HepG2 (cell line): ENCODE measurements around the gene HHATL. TPM values are rescaled to one million over a fixed set of nuclear protein-coding genes. Genes with fewer than 3 reads are reported as not detected.

ENCODE experiments used
- ATAC-seq: fragments of 200-7000 bp; cut with Tn5 transposase; 3 replicates; pipeline ENCODE4 v1.9.1; 2020; ENCODE audit warnings: mild to moderate bottlenecking, moderate library complexity
- BruUV-seq: library from RNA; stranded (reverse); fragments of 400-500 nt; replicated peaks from 2 replicates; lab custom pipeline; 2021; lab: Mats Ljungman, UMichigan
- CTCF ChIA-PET: fragments of 300-600 bp; formaldehyde crosslinking; extraction: SDS; loops from one replicate; lab custom pipeline; 2021; ENCODE audit warnings: low total read pairs, inconsistent platforms, low intra/inter-chr PET ratio; lab: Yijun Ruan, JAX
- POLR2A ChIA-PET: fragments of 350-600 bp; sonication (Branson Sonifier 250); formaldehyde crosslinking; loops from one replicate; lab custom pipeline; 2020; ENCODE audit warnings: antibody characterized with exemption, inconsistent platforms; lab: Yijun Ruan, JAX
- DNase-seq: peaks from one replicate; pipeline ENCODE4 v3.0.0-alpha.2; 2015; ENCODE audit warnings: low spot score
- FAIRE-seq: peaks from 3 replicates; lab custom pipeline; 2011; peaks lifted over from hg19 to GRCh38; lab: Jason Lieb, UNC
- H2AFZ ChIP-seq: one replicate; pipeline ENCODE4 v1.6.1; 2011; ENCODE audit warnings: low read length, inconsistent platforms
- H3K27ac ChIP-seq: fragments of 300-600 bp; 3 replicates; pipeline ENCODE4 v1.8.0; 2011; ENCODE audit warnings: mixed run types, mild to moderate bottlenecking, mixed read lengths, low read length, inconsistent platforms; ENCODE audit not compliant: insufficient read depth; ENCODE audit errors: extremely low read length
- H3K27me3 ChIP-seq, 2 experiments: fragments of 200-600 bp in 1 of 2; 2 replicates in 1 of 2; 3 replicates in 1 of 2; pipeline versions ENCODE4 v1.6.0 to v1.8.0; 2011; ENCODE audit warnings: low read length in 2 of 2, mild to moderate bottlenecking in 2 of 2, moderate library complexity in 2 of 2, inconsistent platforms in 1 of 2; ENCODE audit not compliant: insufficient read depth in 2 of 2, control insufficient read depth in 1 of 2
- H3K36me3 ChIP-seq, 2 experiments: fragments of 200-600 bp in 1 of 2; replicated peaks in 1 of 2; 2 replicates in 1 of 2; 3 replicates in 1 of 2; pipeline versions ENCODE4 v1.5.1 to v1.8.0; 2011; ENCODE audit warnings: low read length in 2 of 2, inconsistent platforms in 1 of 2; ENCODE audit not compliant: insufficient read depth in 2 of 2, control insufficient read depth in 1 of 2
- H3K4me1 ChIP-seq: 2 replicates; pipeline ENCODE4 v1.5.1; 2012; ENCODE audit warnings: low read length, inconsistent platforms; ENCODE audit not compliant: insufficient read depth
- H3K4me2 ChIP-seq: 2 replicates; pipeline ENCODE4 v1.6.0; 2011; ENCODE audit warnings: low read depth, low read length, inconsistent platforms
- H3K4me3 ChIP-seq, 3 experiments: fragments of 200-600 bp in 1 of 3; sonication (generic), shearing (Covaris generic) in 1 of 3; replicated peaks in 1 of 3; 2 replicates each; pipeline ENCODE4 v1.5.1; 2011 to 2016; ENCODE audit warnings: low read length in 3 of 3, inconsistent platforms in 2 of 3, low read depth in 2 of 3, mild to moderate bottlenecking in 2 of 3, control low read depth in 1 of 3, mixed read lengths in 1 of 3; ENCODE audit not compliant: insufficient read depth in 1 of 3
- H3K79me2 ChIP-seq: one replicate; pipeline ENCODE4 v1.6.1; 2011; ENCODE audit warnings: low read length, inconsistent platforms; ENCODE audit not compliant: insufficient read depth
- H3K9ac ChIP-seq: 2 replicates; pipeline ENCODE4 v1.6.0; 2011; ENCODE audit warnings: mild to moderate bottlenecking, low read depth, low read length, inconsistent platforms; ENCODE audit not compliant: insufficient read depth
- H3K9me3 ChIP-seq: 2 replicates; pipeline ENCODE4 v1.5.1; 2012; ENCODE audit warnings: mild to moderate bottlenecking, low read length
- H4K20me1 ChIP-seq: 2 replicates; pipeline ENCODE4 v1.6.0; 2011; ENCODE audit warnings: inconsistent platforms, mild to moderate bottlenecking, low read length, moderate library complexity; ENCODE audit not compliant: insufficient read depth
- BATF2 ChIP-seq: sonication (generic); formaldehyde crosslinking; IDR thresholded peaks from 2 replicates; pipeline ENCODE4 v1.8.0; 2022; ENCODE audit warnings: mild to moderate bottlenecking, missing genetic modification reagents, moderate library complexity
- JUN ChIP-seq: sonication (generic); formaldehyde crosslinking; IDR thresholded peaks from 2 replicates; pipeline ENCODE4 v1.4.0; 2020; ENCODE audit warnings: mild to moderate bottlenecking, missing genetic modification reagents
- KDM2A ChIP-seq: sonication (generic); formaldehyde crosslinking; IDR thresholded peaks from 2 replicates; pipeline ENCODE4 v1.4.0; 2020; ENCODE audit warnings: low read depth, missing genetic modification reagents, borderline replicate concordance
- KLF12 ChIP-seq: sonication (generic); formaldehyde crosslinking; IDR thresholded peaks from 2 replicates; pipeline ENCODE4 v1.4.0; 2020; ENCODE audit warnings: missing genetic modification reagents, borderline replicate concordance
- MAFF ChIP-seq: IDR thresholded peaks from 2 replicates; pipeline ENCODE4 v1.6.1; 2011; ENCODE audit warnings: low read depth, low read length, improper control_type of control experiment
- PPARG ChIP-seq: conservative IDR thresholded peaks from 2 replicates; pipeline ENCODE4 v1.6.1; 2016; ENCODE audit warnings: missing biosample characterization, missing genetic modification reagents
- REPIN1 ChIP-seq: sonication (generic); formaldehyde crosslinking; IDR thresholded peaks from 2 replicates; pipeline ENCODE4 v1.8.0; 2022; ENCODE audit warnings: missing genetic modification reagents, low read depth, mild to moderate bottlenecking, borderline replicate concordance
- SRSF1 ChIP-seq: fragments of 200-400 bp; formaldehyde crosslinking; optimal IDR thresholded peaks from 2 replicates; pipeline ENCODE3; 2017; ENCODE audit warnings: mild to moderate bottlenecking, low read depth, low read length, moderate library complexity
- ZBTB49 ChIP-seq: sonication (generic); formaldehyde crosslinking; IDR thresholded peaks from 2 replicates; pipeline ENCODE4 v1.4.0; 2020; ENCODE audit warnings: missing genetic modification reagents, borderline replicate concordance
- ZFP82 ChIP-seq: sonication (generic); formaldehyde crosslinking; IDR thresholded peaks from 2 replicates; pipeline ENCODE4 v1.5.1; 2020; ENCODE audit warnings: mild to moderate bottlenecking, missing genetic modification reagents, borderline replicate concordance
- ZNF234 ChIP-seq: sonication (generic); formaldehyde crosslinking; conservative IDR thresholded peaks from 2 replicates; pipeline ENCODE4 v1.5.1; 2020; ENCODE audit warnings: mild to moderate bottlenecking, missing genetic modification reagents
- ZNF274 ChIP-seq: sonication (generic); formaldehyde crosslinking; IDR thresholded peaks from 2 replicates; pipeline ENCODE4 v1.5.1; 2020; ENCODE audit warnings: mild to moderate bottlenecking, missing genetic modification reagents
- ZNF33A ChIP-seq: sonication (generic); formaldehyde crosslinking; IDR thresholded peaks from 2 replicates; pipeline ENCODE4 v1.5.1; 2020; ENCODE audit warnings: missing genetic modification reagents, mild to moderate bottlenecking, moderate library complexity, borderline replicate concordance
- ZNF431 ChIP-seq: sonication (generic); formaldehyde crosslinking; IDR thresholded peaks from 2 replicates; pipeline ENCODE4 v1.9.0; 2022; ENCODE audit warnings: missing genetic modification reagents, low read depth, mild to moderate bottlenecking, borderline replicate concordance
- ZNF503 ChIP-seq: sonication (generic); formaldehyde crosslinking; IDR thresholded peaks from 2 replicates; pipeline ENCODE4 v1.4.0; 2020; ENCODE audit warnings: missing genetic modification reagents
- ZNF572 ChIP-seq: sonication (generic); formaldehyde crosslinking; IDR thresholded peaks from 2 replicates; pipeline ENCODE4 v1.5.1; 2020; ENCODE audit warnings: mild to moderate bottlenecking, missing genetic modification reagents
- ZNF672 ChIP-seq: sonication (generic); formaldehyde crosslinking; IDR thresholded peaks from 2 replicates; pipeline ENCODE4 v1.8.1; 2022; ENCODE audit warnings: missing genetic modification reagents
- ZSCAN22 ChIP-seq: sonication (generic); formaldehyde crosslinking; IDR thresholded peaks from 2 replicates; pipeline ENCODE4 v1.4.0; 2020; ENCODE audit warnings: mild to moderate bottlenecking, missing genetic modification reagents
- WGBS: methylation state at CpG from one replicate; pipeline ENCODE4 v1.1.6; 2017; ENCODE audit warnings: low lambda C conversion rate; 5-methylcytosine and 5-hydroxymethylcytosine counted together
- in situ Hi-C: cut with HindIII; loops from 2 replicates; pipeline ENCODE4 v1.10.0; 2017; ENCODE audit warnings: low pct_unique_long_range_greater_than_20kb; ENCODE audit not compliant: extremely low pct_ligation_motif_present
- intact Hi-C: fragments of 100-400 bp; cut with micrococcal nuclease; formaldehyde crosslinking; loops from one replicate; pipeline ENCODE4 v1.10.0; 2022; ENCODE audit not compliant: unreplicated experiment
- polyA plus RNA-seq, 8 experiments: library from polyadenylated mRNA; depleted of rRNA in 3 of 8; stranded (reverse) in 7 of 8; unstranded in 1 of 8; fragments of >200 nt; fragmentation: Illumina TruSeq in 4 of 8; extraction: Trizol in 4 of 8; gene quantifications; 2 replicates each; pipeline versions ENCODE4 v1.2.1 to v1.2.3, GENCODE V29; 2011 to 2016; ENCODE audit warnings: low read depth in 4 of 8, missing spikeins in 1 of 8, mixed read lengths in 1 of 8; ENCODE audit not compliant: insufficient read depth in 1 of 8
- total RNA-seq, 5 experiments: library from RNA; depleted of rRNA; stranded (reverse); fragments of >200 nt; fragmentation: Illumina TruSeq; extraction: Trizol; gene quantifications; 2 replicates each; pipeline ENCODE4 v1.2.3, GENCODE V29; 2016; ENCODE audit warnings: low read depth in 1 of 5
- TF ChIP-seq, protein P1 (sequence below): sonication (generic); formaldehyde crosslinking; IDR thresholded peaks from 2 replicates; pipeline ENCODE4 v1.8.0; 2022; ENCODE audit warnings: missing genetic modification reagents, mild to moderate bottlenecking, borderline replicate concordance

HHATL gene
- total and polyA plus RNA-seq, 2 of the 13 experiments (the other 11 are each of a cell fraction or from before 2014, with no cell fraction given), result 0.26 TPM; not detected in 1

DNA sequence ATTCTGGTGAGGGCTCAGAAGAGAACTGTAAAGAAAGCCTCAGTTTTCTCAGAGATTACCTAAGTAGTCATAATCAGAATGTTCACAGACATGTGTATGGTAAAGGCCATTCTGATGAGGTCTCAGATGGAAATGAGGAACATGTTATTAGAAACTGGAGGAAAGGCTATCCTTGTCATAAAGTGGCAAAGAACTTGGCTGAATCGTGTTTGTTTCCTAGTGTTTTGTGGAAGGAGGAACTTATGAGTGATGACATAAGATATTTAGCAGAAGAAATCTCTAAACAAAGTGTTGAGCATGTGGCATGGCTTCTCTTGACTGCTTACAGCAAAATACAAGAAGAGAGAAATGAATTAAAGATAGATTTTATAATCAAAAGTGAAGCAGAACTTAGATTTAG lies 30.1 kb downstream of the HHATL start (continued):
- TF ChIP-seq, protein P1, sequence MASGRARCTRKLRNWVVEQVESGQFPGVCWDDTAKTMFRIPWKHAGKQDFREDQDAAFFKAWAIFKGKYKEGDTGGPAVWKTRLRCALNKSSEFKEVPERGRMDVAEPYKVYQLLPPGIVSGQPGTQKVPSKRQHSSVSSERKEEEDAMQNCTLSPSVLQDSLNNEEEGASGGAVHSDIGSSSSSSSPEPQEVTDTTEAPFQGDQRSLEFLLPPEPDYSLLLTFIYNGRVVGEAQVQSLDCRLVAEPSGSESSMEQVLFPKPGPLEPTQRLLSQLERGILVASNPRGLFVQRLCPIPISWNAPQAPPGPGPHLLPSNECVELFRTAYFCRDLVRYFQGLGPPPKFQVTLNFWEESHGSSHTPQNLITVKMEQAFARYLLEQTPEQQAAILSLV (CRISPR knock-in tag), result no peak
- TF ChIP-seq ZNF672 (CRISPR knock-in tag), result no peak
- no peak for TF ChIP-seq ZFP82 (CRISPR knock-in tag)
- no peak for TF ChIP-seq PPARG (CRISPR knock-in tag)
- TF ChIP-seq KLF12, result no peak
- no peak for TF ChIP-seq JUN (CRISPR knock-in tag)
- TF ChIP-seq ZNF274 (CRISPR knock-in tag), result no peak
- no peak for TF ChIP-seq ZSCAN22
- TF ChIP-seq BATF2, result no peak

DNA sequence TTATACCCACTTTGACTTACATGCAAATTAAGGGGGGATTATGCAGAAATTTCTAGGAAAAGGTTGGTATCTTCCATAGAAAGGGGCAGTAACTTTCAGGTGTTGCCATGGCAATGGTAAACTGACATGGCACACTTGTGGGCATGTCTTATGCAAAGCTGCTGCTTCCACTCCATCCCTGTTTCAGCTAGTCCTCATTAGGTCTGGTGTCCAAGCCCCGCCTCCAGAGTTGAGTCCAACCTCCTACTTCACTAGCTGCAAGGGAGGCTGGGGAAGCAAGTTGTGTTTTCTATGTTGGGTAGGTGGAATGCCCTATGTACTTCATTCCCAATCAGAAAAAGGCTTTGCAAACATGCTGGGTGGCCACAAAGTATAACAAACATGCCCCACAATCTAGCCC lies 31.9 kb downstream of the HHATL start:
- POLR2A ChIA-PET, result no interaction called here
- no peaks in the 10 kb centered on the region for H4K20me1 ChIP-seq
- no peak for TF ChIP-seq ZNF234
- no peak for TF ChIP-seq ZNF431 (CRISPR knock-in tag)
- TF ChIP-seq ZNF503 (CRISPR knock-in tag), result no peak
- no peak for TF ChIP-seq SRSF1
- no peak for TF ChIP-seq ZBTB49 (CRISPR knock-in tag)
- no peak for TF ChIP-seq KDM2A (CRISPR knock-in tag)
- TF ChIP-seq ZNF572 (CRISPR knock-in tag), result no peak
- no peak for TF ChIP-seq REPIN1 (CRISPR knock-in tag)
- no peak for TF ChIP-seq MAFF
- no peak for TF ChIP-seq ZNF33A

More for the DNA sequence above, 31.9 kb downstream of the HHATL start:
- Histone ChIP-seq H3K4me1 (peaks cover 8% of the 10 kb centered on the region), H3K4me3 (no peak overlapping the region), H3K27me3 (no peaks in the 10 kb centered on the region), H3K9ac (no peak overlapping the region), H3K4me2 (no peak overlapping the region), H3K79me2 (no peaks in the 10 kb centered on the region), H2AFZ (no peak overlapping the region), H3K36me3 (no peaks in the 10 kb centered on the region), H3K9me3 (no peaks in the 10 kb centered on the region), H3K27ac (no peak overlapping the region)
- 13% methylated on average over 1 of the region's 1 CpG for WGBS
- no TSS peak for BruUV-seq
- DNase-seq (no peak), FAIRE-seq (no peak), ATAC-seq (no peak)
- in situ Hi-C loops, result no loop called here
- intact Hi-C loops, result no loop called here
- CTCF ChIA-PET, result no interaction called here
